HCT116 (cell line): ENCODE measurements around the gene DENND1A.

Source experiments
- CBX3 ChIP-seq: IDR thresholded peaks from 2 replicates; pipeline ENCODE4 v1.6.1; 2012; ENCODE audit warnings: low read depth
- EZH2phosphoT487 ChIP-seq: fragments of 200-600 bp; IDR thresholded peaks from 2 replicates; pipeline ENCODE4 v1.6.1; 2018; ENCODE audit warnings: antibody characterized with exemption, borderline replicate concordance
- JUND ChIP-seq: IDR thresholded peaks from 2 replicates; pipeline ENCODE4 v1.6.1; 2012
- POLR2A ChIP-seq: IDR thresholded peaks from 2 replicates; pipeline ENCODE4 v1.7.0; 2011; ENCODE audit warnings: borderline replicate concordance; ENCODE audit not compliant: insufficient read depth, insufficient read length; ENCODE audit errors: extremely low read depth
- POLR2AphosphoS5 ChIP-seq: IDR thresholded peaks from 2 replicates; pipeline ENCODE4 v1.6.1; 2011; ENCODE audit warnings: mild to moderate bottlenecking, low read depth, low read length, moderate library complexity
- RAD21 ChIP-seq: IDR thresholded peaks from 2 replicates; pipeline ENCODE4 v1.6.1; 2012; ENCODE audit warnings: low read depth, mild to moderate bottlenecking
- SIN3A ChIP-seq: IDR thresholded peaks from 2 replicates; pipeline ENCODE4 v1.6.1; 2012; ENCODE audit warnings: low read depth
- SP1 ChIP-seq: IDR thresholded peaks from 2 replicates; pipeline ENCODE4 v1.6.1; 2012; ENCODE audit warnings: low read depth
- ZNF274 ChIP-seq: fragments of 200-500 bp; sonication (Bioruptor generic); IDR thresholded peaks from 2 replicates; pipeline ENCODE4 v1.6.1; 2014; ENCODE audit warnings: mild to moderate bottlenecking, low read depth, low read length, inconsistent platforms
- TF ChIP-seq, protein P1 (sequence below), 3 experiments: fragments of 200-600 bp in 1 of 3; sonication (generic) in 1 of 3; IDR thresholded peaks in 2 of 3; conservative IDR thresholded peaks in 1 of 3; 2 replicates each; pipeline ENCODE4 v1.5.1; 2012 to 2017; ENCODE audit warnings: low read depth in 2 of 3, low read length in 2 of 3, antibody characterized with exemption in 1 of 3, borderline replicate concordance in 1 of 3, control low read depth in 1 of 3, mild to moderate bottlenecking in 1 of 3, mixed read lengths in 1 of 3, mixed run types in 1 of 3, moderate library complexity in 1 of 3; ENCODE audit not compliant: insufficient read depth in 1 of 3
- TF ChIP-seq, protein P2 (sequence below): IDR thresholded peaks from 2 replicates; pipeline ENCODE4 v1.6.1; 2012
- TF ChIP-seq, protein P3 (sequence below): IDR thresholded peaks from 2 replicates; pipeline ENCODE4 v1.6.1; 2012; ENCODE audit warnings: low read depth

DNA sequence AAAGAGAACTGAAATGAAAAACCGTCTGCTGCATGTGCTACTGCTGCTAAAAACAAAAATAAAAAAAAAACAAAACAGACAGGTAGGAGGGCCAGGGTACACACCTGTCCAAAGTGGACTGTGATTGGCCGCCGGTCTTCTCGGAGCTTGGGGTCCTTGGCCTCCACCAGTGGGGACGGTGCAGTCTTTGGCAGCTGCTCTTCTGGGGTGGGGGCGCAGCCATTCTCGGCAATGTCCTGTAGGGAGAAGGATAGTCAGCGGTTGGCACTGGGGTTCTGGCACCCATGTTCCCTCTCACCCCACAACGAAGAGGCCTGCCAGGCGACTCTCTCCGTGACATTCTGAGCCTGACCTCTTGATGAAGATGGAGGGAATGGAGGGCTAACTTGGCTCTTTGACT, 489.7 kb downstream of the DENND1A start:
- TF ChIP-seq JUND (no peak), POLR2AphosphoS5 (no peak), RAD21 (no peak), ZNF274 (no peak), EZH2phosphoT487 (no peak), POLR2A (no peak), CBX3 (no peak), SIN3A (no peak), SP1 (no peak)
- TF ChIP-seq, protein P1, sequence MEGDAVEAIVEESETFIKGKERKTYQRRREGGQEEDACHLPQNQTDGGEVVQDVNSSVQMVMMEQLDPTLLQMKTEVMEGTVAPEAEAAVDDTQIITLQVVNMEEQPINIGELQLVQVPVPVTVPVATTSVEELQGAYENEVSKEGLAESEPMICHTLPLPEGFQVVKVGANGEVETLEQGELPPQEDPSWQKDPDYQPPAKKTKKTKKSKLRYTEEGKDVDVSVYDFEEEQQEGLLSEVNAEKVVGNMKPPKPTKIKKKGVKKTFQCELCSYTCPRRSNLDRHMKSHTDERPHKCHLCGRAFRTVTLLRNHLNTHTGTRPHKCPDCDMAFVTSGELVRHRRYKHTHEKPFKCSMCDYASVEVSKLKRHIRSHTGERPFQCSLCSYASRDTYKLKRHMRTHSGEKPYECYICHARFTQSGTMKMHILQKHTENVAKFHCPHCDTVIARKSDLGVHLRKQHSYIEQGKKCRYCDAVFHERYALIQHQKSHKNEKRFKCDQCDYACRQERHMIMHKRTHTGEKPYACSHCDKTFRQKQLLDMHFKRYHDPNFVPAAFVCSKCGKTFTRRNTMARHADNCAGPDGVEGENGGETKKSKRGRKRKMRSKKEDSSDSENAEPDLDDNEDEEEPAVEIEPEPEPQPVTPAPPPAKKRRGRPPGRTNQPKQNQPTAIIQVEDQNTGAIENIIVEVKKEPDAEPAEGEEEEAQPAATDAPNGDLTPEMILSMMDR (IDR thresholded peaks at IDR 0.05 in 2 of 3, conservative IDR thresholded peaks at IDR 0.05 in 1 of 3; ENCODE audit: borderline replicate concordance in 1 of 3, insufficient read depth in 1 of 3, low read depth in 2 of 3, low read length in 2 of 3), result no peak
- TF ChIP-seq, protein P2, sequence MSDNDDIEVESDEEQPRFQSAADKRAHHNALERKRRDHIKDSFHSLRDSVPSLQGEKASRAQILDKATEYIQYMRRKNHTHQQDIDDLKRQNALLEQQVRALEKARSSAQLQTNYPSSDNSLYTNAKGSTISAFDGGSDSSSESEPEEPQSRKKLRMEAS, result no peak
- TF ChIP-seq, protein P3, sequence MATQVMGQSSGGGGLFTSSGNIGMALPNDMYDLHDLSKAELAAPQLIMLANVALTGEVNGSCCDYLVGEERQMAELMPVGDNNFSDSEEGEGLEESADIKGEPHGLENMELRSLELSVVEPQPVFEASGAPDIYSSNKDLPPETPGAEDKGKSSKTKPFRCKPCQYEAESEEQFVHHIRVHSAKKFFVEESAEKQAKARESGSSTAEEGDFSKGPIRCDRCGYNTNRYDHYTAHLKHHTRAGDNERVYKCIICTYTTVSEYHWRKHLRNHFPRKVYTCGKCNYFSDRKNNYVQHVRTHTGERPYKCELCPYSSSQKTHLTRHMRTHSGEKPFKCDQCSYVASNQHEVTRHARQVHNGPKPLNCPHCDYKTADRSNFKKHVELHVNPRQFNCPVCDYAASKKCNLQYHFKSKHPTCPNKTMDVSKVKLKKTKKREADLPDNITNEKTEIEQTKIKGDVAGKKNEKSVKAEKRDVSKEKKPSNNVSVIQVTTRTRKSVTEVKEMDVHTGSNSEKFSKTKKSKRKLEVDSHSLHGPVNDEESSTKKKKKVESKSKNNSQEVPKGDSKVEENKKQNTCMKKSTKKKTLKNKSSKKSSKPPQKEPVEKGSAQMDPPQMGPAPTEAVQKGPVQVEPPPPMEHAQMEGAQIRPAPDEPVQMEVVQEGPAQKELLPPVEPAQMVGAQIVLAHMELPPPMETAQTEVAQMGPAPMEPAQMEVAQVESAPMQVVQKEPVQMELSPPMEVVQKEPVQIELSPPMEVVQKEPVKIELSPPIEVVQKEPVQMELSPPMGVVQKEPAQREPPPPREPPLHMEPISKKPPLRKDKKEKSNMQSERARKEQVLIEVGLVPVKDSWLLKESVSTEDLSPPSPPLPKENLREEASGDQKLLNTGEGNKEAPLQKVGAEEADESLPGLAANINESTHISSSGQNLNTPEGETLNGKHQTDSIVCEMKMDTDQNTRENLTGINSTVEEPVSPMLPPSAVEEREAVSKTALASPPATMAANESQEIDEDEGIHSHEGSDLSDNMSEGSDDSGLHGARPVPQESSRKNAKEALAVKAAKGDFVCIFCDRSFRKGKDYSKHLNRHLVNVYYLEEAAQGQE, result no peak
